Stimulated activated CD4-positive, alpha-beta T cell treated with anti-CD3 and anti-CD28 coated beads, Interleukin-4, amount 100 ng/mL, for 4 hours (primary cell): Measurements from ENCODE around the gene PRKACA.
"Not testable (repeated sequence)": the region's sequence is repeated elsewhere in the genome, so short reads cannot be mapped to it uniquely, and the experiment has no call there.

ENCODE experiments used
- DNase-seq, 2 experiments: peaks; one replicate each; pipeline ENCODE4 v3.0.0-alpha.2; 2020

PRKACA gene

DNA sequence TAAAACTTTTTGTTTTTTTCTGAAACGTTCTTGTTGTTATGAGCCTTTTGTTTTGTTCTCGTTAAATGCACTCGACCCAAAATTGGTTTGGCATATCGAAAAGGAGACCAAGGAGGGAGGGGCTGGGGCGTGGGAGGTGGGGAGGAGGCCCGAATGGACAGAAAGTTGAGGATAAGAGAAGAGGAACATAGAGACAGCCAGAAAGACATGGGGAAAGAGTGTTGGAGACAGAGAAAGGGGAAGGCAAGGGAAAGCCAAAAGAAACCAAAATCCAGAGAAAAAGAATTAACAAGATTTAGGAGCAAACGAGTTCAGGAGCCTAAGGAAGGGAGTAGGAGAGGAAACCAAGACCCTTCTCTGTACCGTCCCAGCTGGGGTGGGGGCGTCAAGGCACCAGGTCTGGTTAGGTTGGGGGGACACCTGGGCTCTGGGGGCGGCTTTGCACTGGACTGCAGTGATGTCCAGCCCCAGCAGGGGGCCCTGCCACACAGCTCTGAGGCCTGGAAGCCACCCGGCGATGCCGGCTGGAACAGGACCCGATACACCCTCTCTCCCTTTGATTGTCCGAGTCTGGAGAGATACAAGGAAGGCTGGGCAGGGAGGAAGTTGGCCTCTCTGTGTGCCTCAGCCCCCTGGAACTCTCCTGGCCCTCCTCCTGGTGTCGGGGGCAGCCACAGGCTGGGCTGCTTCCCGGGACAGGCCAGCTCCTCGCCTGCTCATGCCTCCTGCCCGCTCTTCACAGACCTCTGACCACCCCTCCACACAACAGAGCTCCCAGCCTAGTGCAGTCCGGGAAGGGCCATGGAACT, 30.4 kb upstream of the PRKACA start:
- DNase-seq, result peak; percentile 37 to 42

- DNase-seq, result no peak
These were observed 29.2 kb upstream of the PRKACA start for GRCh38 chr19:14146789-14147216.

DNA sequence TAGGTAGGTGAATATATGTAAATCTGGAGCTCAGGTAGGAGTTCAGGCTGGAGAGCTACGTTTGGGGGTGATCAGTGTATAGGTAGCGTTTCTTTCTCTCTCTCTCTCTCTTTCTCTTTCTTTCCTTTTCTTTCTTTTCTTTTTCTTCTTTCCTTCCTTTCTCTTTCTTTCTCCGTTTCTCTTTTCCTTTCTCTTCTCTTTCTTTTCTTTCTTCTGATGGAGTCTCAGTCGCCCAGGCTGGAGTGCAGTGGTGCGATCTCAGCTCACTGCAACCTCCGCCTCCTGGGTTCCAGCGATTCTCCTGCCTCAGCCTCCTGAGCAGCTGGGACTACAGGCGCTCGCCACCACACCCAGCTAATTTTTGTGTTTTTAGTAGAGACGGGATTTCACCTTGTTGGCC, 28.6 kb upstream of the PRKACA start:
- DNase-seq, result not testable (repeated sequence)

DNA sequence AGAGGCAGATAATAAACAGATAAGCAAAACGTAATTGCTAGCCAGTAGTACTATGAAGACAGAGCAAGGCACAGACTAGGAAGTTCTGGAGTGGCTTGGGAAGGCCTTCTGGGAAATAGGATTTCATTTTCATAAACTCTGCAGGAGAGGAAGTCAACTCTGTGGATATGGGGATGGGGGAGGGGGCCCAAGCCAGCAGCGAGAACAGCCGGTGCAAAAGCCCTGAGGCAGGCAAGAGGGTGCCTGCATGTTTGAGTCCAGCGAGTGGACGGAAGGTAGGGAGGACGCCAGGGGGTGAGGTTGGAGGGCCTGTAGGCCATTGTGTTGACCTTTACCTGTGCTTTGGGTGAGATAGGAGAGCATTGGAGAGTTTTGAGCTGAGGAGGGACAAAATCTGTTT, 27.8 kb upstream of the PRKACA start:
- no peak for DNase-seq

GRCh38 chr19:14142262-14143190, 25.0 kb upstream of the PRKACA start:
- DNase-seq, result no peak

DNA sequence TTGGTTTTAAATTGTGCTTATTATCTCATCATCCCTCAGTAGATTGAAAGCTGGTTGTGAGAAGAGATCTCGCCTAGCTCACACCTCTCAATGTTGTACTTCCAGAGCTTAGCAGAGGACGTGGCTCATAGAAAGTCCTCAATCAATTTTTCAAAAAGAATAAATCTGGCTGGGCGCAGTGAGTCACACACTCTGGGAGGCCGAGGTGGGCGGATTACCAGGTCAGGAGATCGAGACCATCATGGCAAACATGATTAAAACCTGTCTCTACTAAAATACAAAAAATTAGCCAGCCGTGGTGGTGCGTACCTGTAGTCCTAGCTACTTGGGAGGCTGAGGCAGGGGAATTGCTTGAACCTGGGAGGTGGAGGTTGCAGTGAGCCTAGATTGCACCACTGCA, 23.5 kb upstream of the PRKACA start:
- DNase-seq, result peak in 1 of 2 experiments; percentile 54

- DNase-seq, result no peak
These were observed 22.4 kb upstream of the PRKACA start for GRCh38 chr19:14139944-14140343.

- DNase-seq, result no peak
These were observed 21.2 kb upstream of the PRKACA start for GRCh38 chr19:14138576-14139265.

GRCh38 chr19:14136509-14137281, 19.1 kb upstream of the PRKACA start, which contains the start of gene ASF1B:
TSS of gene ASF1B (minus strand) at chr19:14136589. CDS start at chr19:14136456, 133 bp downstream.
- peak; percentile 94 to 97 for DNase-seq

DNA sequence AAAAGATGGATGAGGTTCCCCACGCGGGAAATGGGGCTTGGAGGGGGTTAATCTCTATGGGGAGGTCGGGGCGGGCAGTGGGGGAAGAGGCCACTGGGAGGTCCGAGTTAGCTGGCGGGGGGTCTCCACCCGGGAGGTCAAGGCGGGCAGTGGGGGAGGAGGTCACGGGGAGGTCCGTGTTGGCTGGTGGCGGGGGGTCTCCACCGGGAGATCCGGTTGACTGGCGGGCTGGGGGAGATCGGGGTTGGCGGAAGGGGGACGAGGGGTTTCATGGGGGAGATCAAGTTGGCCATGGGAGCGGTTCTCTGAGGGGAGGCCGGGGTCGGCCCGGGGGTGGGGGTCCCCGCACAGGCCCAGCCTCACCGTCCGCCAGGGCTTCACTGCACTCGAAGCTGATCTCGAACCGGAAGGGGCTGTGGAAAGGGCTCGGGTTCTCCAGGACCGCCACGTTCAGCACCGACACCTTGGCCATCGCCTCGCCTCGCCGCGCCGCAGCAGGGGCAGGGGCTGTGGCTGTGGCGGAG, 18.5 kb upstream of the PRKACA start:
- DNase-seq, result no peak

DNA sequence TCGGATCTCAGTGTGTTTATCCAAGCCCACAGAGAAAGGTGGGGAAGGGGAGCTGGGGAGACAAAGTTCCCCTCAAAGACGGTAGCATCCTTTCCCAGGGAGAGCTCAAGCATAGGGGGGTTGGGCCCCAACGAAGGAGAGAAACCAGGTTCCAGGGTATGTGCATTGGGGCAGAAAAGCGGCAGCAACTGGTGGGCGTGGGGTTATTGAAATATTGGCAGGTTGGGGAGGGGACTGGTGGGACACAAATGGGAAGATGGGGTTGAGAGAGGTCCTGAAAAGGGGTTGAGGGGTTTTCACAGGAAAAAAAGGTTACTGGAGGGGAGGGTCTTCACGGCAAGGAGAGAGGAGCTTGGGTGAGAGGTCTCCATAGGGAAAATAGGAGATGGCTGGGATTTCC, 17.8 kb upstream of the PRKACA start:
- no peak for DNase-seq

DNA sequence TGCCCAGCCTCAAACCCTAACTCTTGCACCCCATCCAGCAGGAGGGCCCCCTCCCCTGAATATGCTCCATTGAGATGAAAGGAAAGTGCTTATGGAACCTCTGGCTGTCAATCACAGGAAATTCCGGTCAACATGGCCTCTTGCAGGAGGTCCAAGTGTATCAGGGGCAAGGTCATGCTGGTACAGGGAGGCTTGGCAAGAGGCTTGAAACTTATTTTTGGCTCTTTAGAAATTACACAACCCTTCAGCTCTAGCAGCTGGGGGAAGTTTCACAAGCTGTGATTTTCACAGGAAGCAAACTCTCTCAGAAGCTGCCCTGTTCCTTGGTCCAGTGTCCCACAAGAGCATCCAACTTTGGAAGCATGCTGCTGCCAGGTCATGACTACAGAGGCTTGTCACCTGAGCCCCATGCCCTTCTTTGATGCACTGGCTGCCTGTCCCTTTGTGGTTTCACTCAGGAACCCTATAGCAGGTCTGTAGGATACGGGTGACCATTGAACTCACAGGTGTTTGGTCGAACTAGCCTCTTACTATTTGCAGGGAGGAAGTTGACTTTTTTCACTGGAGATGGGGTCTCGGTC, 10.5 kb upstream of the PRKACA start:
- DNase-seq, result no peak

DNA sequence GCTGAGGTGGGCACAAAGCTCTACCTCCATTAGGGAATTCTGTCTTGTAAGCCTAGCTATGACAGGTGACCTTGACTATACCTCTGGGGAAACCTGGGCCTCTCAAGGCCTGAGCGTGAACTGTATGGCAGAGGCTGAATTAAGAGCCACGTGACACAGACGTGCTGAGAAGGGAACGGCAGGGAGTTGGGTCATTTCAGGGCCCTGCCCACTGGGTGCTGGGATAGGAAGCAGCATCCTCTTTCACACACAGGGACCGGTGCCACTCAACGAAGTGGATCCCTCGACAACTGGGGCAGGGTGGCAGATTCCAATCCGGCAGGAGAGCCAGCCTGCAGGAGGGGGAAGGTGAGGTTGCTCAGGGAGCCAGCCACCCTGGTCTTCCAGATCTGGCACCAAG, 9.6 kb upstream of the PRKACA start:
- no peak for DNase-seq

- DNase-seq, result no peak
These were observed 5.4 kb upstream of the PRKACA start for GRCh38 chr19:14122924-14123323.

- DNase-seq, result no peak
These were observed 2.9 kb upstream of the PRKACA start for GRCh38 chr19:14120497-14120780.

GRCh38 chr19:14119644-14120496, 2.3 kb upstream of the PRKACA start:
- DNase-seq, result no peak

DNA sequence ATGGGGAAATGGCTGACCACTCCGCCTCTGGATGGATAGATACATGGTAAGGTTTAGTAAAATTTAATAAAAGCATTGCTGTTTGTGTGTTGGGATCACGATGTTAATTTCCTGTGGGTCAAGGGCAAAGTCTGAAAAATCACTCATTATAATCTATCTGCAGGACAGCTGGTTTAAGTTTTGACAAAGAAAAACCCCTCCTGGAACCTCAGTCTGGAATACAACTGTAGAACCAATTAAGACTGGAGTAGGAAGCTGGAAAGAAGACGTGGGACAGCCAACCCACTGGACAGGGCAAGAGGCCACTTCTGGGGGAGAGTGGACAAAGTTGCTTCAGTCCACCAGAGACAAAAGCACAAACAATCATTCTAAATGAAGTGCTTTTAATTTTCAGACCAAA, 1.6 kb upstream of the PRKACA start:
- DNase-seq, result no peak

GRCh38 chr19:14118165-14119051, 846 bp upstream of the PRKACA start:
- peak; percentile 15 to 35 for DNase-seq

DNA sequence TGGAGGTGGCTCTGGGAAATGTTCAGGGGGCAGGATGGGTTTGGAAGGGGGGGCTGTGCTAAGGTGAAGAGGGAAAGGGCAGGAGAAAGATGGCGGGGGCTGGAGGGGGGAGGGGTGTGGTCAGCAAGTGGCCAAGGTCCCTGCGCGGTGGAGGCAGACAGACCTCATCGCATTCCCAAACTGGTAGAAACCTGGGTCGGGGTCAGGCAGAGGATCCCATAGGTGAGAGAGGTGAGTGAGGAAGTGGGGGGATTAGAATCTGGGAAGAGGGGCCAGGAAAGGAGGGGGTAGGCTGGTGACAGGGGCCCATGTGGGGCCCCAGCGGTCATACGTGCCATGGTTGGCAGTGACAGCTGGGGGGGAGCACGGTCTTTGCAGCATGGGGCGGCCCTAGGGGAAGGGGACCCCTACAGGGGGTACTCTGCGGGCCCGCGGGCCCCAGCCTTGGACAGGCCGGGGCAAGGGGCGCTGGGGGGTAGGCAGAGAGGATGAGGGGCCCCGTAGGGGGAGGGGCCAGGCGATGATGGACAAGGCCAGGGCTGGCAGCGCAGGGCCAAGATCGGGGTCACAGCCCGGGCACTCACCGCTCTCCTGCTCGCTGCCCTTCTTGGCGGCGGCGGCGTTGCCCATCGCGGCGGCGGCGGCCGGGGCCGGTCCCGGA, 514 bp downstream of the PRKACA start:
- DNase-seq, result peak in 1 of 2 experiments; percentile 4
